ENCODE data around the gene SAMD7.

SAMD7 gene

GRCh38 chr3:169911272-169911671 lies at the start of gene SAMD7:
Gene SAMD7, plus strand, starts transcription at chr3:169911572. Its CDS starts 7,927 bp downstream, at chr3:169919499.
- no peak for DNase-seq (ENCODE audit: low read depth in 2 of 2)

GRCh38 chr3:169861871-169862270 lies 49.5 kb upstream of the SAMD7 start:
- DNase-seq (ENCODE audit: low read depth in 2 of 2), result no peak

- peak; percentile 17 to 43 for DNase-seq (ENCODE audit: low read depth in 2 of 2)
These were observed 47.9 kb upstream of the SAMD7 start for GRCh38 chr3:169863458-169863899.

GRCh38 chr3:169864270-169864669 lies 47.1 kb upstream of the SAMD7 start:
- no peak for DNase-seq (ENCODE audit: low read depth in 2 of 2)

GRCh38 chr3:169865176-169865767 lies 46.1 kb upstream of the SAMD7 start:
- DNase-seq (ENCODE audit: low read depth in 2 of 2), result peak; percentile 3 to 26

- DNase-seq (ENCODE audit: low read depth in 2 of 2), result no peak
These were observed 43.7 kb upstream of the SAMD7 start for GRCh38 chr3:169867584-169868210.

GRCh38 chr3:169868369-169868768 lies 43.0 kb upstream of the SAMD7 start:
- no peak for DNase-seq (ENCODE audit: low read depth in 2 of 2)

GRCh38 chr3:169869484-169870220 lies 41.7 kb upstream of the SAMD7 start, which contains the start of gene LRRC31:
Gene LRRC31, minus strand, starts transcription at chr3:169869935. Its CDS starts 128 bp downstream, at chr3:169869807.
- no peak for DNase-seq (ENCODE audit: low read depth in 2 of 2)

- DNase-seq (ENCODE audit: low read depth in 2 of 2), result no peak
These were observed 40.1 kb upstream of the SAMD7 start for GRCh38 chr3:169871129-169871886.

GRCh38 chr3:169879013-169879557 lies 32.3 kb upstream of the SAMD7 start:
- DNase-seq (ENCODE audit: low read depth in 2 of 2), result no peak

GRCh38 chr3:169879845-169880575 lies 31.4 kb upstream of the SAMD7 start:
- no peak for DNase-seq (ENCODE audit: low read depth in 2 of 2)

- DNase-seq (ENCODE audit: low read depth in 2 of 2), result no peak
These were observed 30.7 kb upstream of the SAMD7 start for GRCh38 chr3:169880576-169881250.

GRCh38 chr3:169886671-169887070 lies 24.7 kb upstream of the SAMD7 start:
- no peak for DNase-seq (ENCODE audit: low read depth in 2 of 2)

GRCh38 chr3:169891886-169892285 lies 19.5 kb upstream of the SAMD7 start:
- DNase-seq (ENCODE audit: low read depth in 2 of 2), result no peak

GRCh38 chr3:169894110-169894509 lies 17.3 kb upstream of the SAMD7 start:
- no peak for DNase-seq (ENCODE audit: low read depth in 2 of 2)

GRCh38 chr3:169895072-169895471 lies 16.3 kb upstream of the SAMD7 start:
- no peak for DNase-seq (ENCODE audit: low read depth in 2 of 2)

- DNase-seq (ENCODE audit: low read depth in 2 of 2), result no peak
These were observed 14.1 kb upstream of the SAMD7 start for GRCh38 chr3:169897284-169897683.

- DNase-seq (ENCODE audit: low read depth in 2 of 2), result no peak
These were observed 9.9 kb upstream of the SAMD7 start for GRCh38 chr3:169901453-169901852.

- no peak for DNase-seq (ENCODE audit: low read depth in 2 of 2)
These were observed 6.0 kb upstream of the SAMD7 start for GRCh38 chr3:169905404-169905803.

- DNase-seq (ENCODE audit: low read depth in 2 of 2), result no peak
These were observed 3.9 kb upstream of the SAMD7 start for GRCh38 chr3:169907476-169907875.

- no peak for DNase-seq (ENCODE audit: low read depth in 2 of 2)
These were observed 3.4 kb upstream of the SAMD7 start for GRCh38 chr3:169907944-169908343.

Data from stimulated activated CD8-positive, alpha-beta memory T cell treated with anti-CD3 and anti-CD28 coated beads, Interleukin-7, amount 100 ng/mL, for 4 hours (primary cell).